K562 (cell line): Measurements from ENCODE around the gene CDCP1. TPM values are rescaled to one million over a fixed set of nuclear protein-coding genes. Genes with fewer than 3 reads are reported as not detected.

ENCODE experiments used
- ATAC-seq: fragments of 200-7000 bp; cut with Tn5 transposase; 3 replicates; pipeline ENCODE4 v1.9.1; 2020; ENCODE audit warnings: moderate library complexity
- BruUV-seq: library from RNA; stranded (reverse); fragments of 400-500 nt; replicated peaks from 2 replicates; lab custom pipeline; 2021; lab: Mats Ljungman, UMichigan
- CTCF ChIA-PET: fragments of 300-600 bp; formaldehyde crosslinking; extraction: SDS; loops from one replicate; lab custom pipeline; 2021; ENCODE audit warnings: low intra/inter-chr PET ratio; lab: Yijun Ruan, JAX
- POLR2A ChIA-PET: fragments of 300-600, 350-650 bp; sonication (Branson Sonifier 250); formaldehyde crosslinking; extraction: SDS; loops from one replicate; lab custom pipeline; 2021; ENCODE audit warnings: antibody characterized with exemption, inconsistent platforms; lab: Yijun Ruan, JAX
- DNase-seq, 4 experiments: peaks; one replicate each; pipeline versions ENCODE4 v3.0.0 to v3.0.0-alpha.2; 2011 to 2018; ENCODE audit warnings: low spot score in 3 of 4, mixed read lengths in 3 of 4; ENCODE audit errors: extremely low read depth in 1 of 4
- FAIRE-seq: peaks from 2 replicates; lab custom pipeline; 2011; peaks lifted over from hg19 to GRCh38; lab: Jason Lieb, UNC
- H2AFZ ChIP-seq: 2 replicates; pipeline ENCODE4 v1.6.0; 2011; ENCODE audit warnings: low read depth, low read length, control low read depth, inconsistent platforms
- H3K27ac ChIP-seq: fragments of 200-600 bp; 3 replicates; pipeline ENCODE4 v1.8.0; 2011; ENCODE audit warnings: low read depth, mild to moderate bottlenecking, control low read depth, inconsistent platforms, low read length, moderate library complexity, mixed read lengths; ENCODE audit errors: extremely low read depth
- H3K27me3 ChIP-seq, 2 experiments: fragments of 300-600 bp in 1 of 2; 2 replicates in 1 of 2; 3 replicates in 1 of 2; pipeline versions ENCODE4 v1.6.0 to v1.8.0; 2011; ENCODE audit warnings: inconsistent platforms in 2 of 2, low read length in 2 of 2, mild to moderate bottlenecking in 1 of 2, mixed read lengths in 1 of 2, moderate library complexity in 1 of 2; ENCODE audit not compliant: control insufficient read depth in 2 of 2, insufficient read depth in 2 of 2
- H3K36me3 ChIP-seq: fragments of 300-600 bp; 3 replicates; pipeline ENCODE4 v1.8.0; 2011; ENCODE audit warnings: mild to moderate bottlenecking, low read length, inconsistent platforms; ENCODE audit not compliant: control insufficient read depth, insufficient read depth
- H3K4me1 ChIP-seq, 2 experiments: fragments of 200-600 bp in 1 of 2; replicated peaks in 1 of 2; 2 replicates in 1 of 2; 3 replicates in 1 of 2; pipeline versions ENCODE4 v1.5.1 to v1.8.0; 2011; ENCODE audit warnings: inconsistent platforms in 2 of 2, low read length in 2 of 2, mild to moderate bottlenecking in 1 of 2, mixed read lengths in 1 of 2, moderate library complexity in 1 of 2; ENCODE audit not compliant: control insufficient read depth in 2 of 2, insufficient read depth in 2 of 2
- H3K4me2 ChIP-seq: 2 replicates; pipeline ENCODE4 v1.6.1; 2011; ENCODE audit warnings: low read length, control low read depth, inconsistent platforms, mixed read lengths; ENCODE audit not compliant: insufficient read depth
- H3K4me3 ChIP-seq: fragments of 200-600 bp; sonication (generic), shearing (Covaris generic); 2 replicates; pipeline ENCODE4 v1.5.1; 2016; ENCODE audit warnings: control low read depth, inconsistent platforms
- H3K79me2 ChIP-seq: fragments of 200-600 bp; 3 replicates; pipeline ENCODE4 v1.8.0; 2011; ENCODE audit warnings: low read length, inconsistent platforms; ENCODE audit not compliant: control insufficient read depth, insufficient read depth
- H3K9ac ChIP-seq, 2 experiments: 2 replicates each; pipeline versions ENCODE4 v1.6.0 to v1.6.1; 2011; ENCODE audit warnings: low read depth in 2 of 2, low read length in 2 of 2, control low read depth in 1 of 2, inconsistent platforms in 1 of 2, mild to moderate bottlenecking in 1 of 2, mixed read lengths in 1 of 2; ENCODE audit not compliant: insufficient read depth in 1 of 2
- H3K9me1 ChIP-seq: one replicate; pipeline ENCODE4 v1.6.0; 2011; ENCODE audit warnings: inconsistent platforms, mild to moderate bottlenecking, low read length, moderate library complexity; ENCODE audit not compliant: control insufficient read depth, insufficient read depth
- H3K9me3 ChIP-seq: replicated peaks from 2 replicates; pipeline ENCODE4 v1.5.1; 2011; ENCODE audit warnings: low read depth, low read length, inconsistent platforms; ENCODE audit not compliant: control insufficient read depth, insufficient read depth
- H4K20me1 ChIP-seq: replicated peaks from 2 replicates; pipeline ENCODE4 v1.6.1; 2011; ENCODE audit warnings: low read length, inconsistent platforms, mixed read lengths; ENCODE audit not compliant: control insufficient read depth, insufficient read depth
- ATF1 ChIP-seq, 2 experiments: fragments of 450-650 bp in 1 of 2; IDR thresholded peaks; 2 replicates each; pipeline ENCODE4 v1.6.1; 2016; ENCODE audit warnings: missing compliant biosample characterization in 1 of 2, missing genetic modification characterization in 1 of 2
- BRD4 ChIP-seq: fragments of 200-600 bp; sonication (generic); IDR thresholded peaks from 2 replicates; pipeline ENCODE4 v1.6.1; 2017; ENCODE audit warnings: inconsistent platforms
- CBX3 ChIP-seq, 2 experiments: IDR thresholded peaks; 1 replicate in 1 of 2; 2 replicates in 1 of 2; pipeline ENCODE4 v1.6.1; 2012; ENCODE audit warnings: inconsistent platforms in 2 of 2, low read length in 2 of 2, borderline replicate concordance in 1 of 2, control low read depth in 1 of 2
- GMEB1 ChIP-seq: fragments of 250-450 bp; sonication (Bioruptor Pico); IDR thresholded peaks from 2 replicates; pipeline ENCODE4 v1.4.0; 2020; ENCODE audit warnings: mild to moderate bottlenecking
- RAD21 ChIP-seq, 2 experiments: fragments of 250-450 bp in 1 of 2; fragments of 450-650 bp in 1 of 2; sonication (Bioruptor Pico) in 1 of 2; formaldehyde crosslinking in 1 of 2; IDR thresholded peaks in 1 of 2; conservative IDR thresholded peaks in 1 of 2; 2 replicates each; pipeline versions ENCODE4 v1.4.0 to v1.8.0; 2020 to 2022; ENCODE audit warnings: mild to moderate bottlenecking in 2 of 2, moderate library complexity in 1 of 2
- SOX6 ChIP-seq: fragments of 450-650 bp; IDR thresholded peaks from 2 replicates; pipeline ENCODE4 v1.6.1; 2014; ENCODE audit warnings: mild to moderate bottlenecking
- ZBTB40 ChIP-seq, 2 experiments: fragments of 450-650 bp in 1 of 2; sonication (generic) in 1 of 2; formaldehyde crosslinking in 1 of 2; IDR thresholded peaks; 2 replicates each; pipeline versions ENCODE4 v1.7.1 to v1.9.0; 2016 to 2022; ENCODE audit warnings: inconsistent platforms in 1 of 2, mild to moderate bottlenecking in 1 of 2, missing genetic modification reagents in 1 of 2
- ZNF24 ChIP-seq: fragments of 450-650 bp; IDR thresholded peaks from 2 replicates; pipeline ENCODE4 v1.6.1; 2016
- ZNF766 ChIP-seq: fragments of 200-800 bp; sonication (Bioruptor generic); conservative IDR thresholded peaks from 2 replicates; pipeline ENCODE4 v1.6.1; 2016; ENCODE audit warnings: missing genetic modification characterization, missing compliant biosample characterization
- WGBS: fragments of 100-300 bp; shearing (Covaris generic); methylation state at CpG from one replicate; pipeline ENCODE4 v1.1.6; 2016; ENCODE audit warnings: low coverage, mixed read lengths; ENCODE audit not compliant: insufficient coverage; ENCODE audit errors: missing lambda C conversion rate; 5-methylcytosine and 5-hydroxymethylcytosine counted together
- in situ Hi-C: fragments of 300-500 bp; cut with MboI; formaldehyde crosslinking; loops from 4 replicates; pipeline ENCODE4 v1.15.0; 2018; ENCODE audit warnings: inconsistent platforms, mixed read lengths
- intact Hi-C: fragments of 100-400 bp; cut with micrococcal nuclease; formaldehyde crosslinking; loops from 2 replicates; pipeline ENCODE4 v1.14.2; 2022
- polyA plus RNA-seq, 8 experiments: library from polyadenylated mRNA; depleted of rRNA in 4 of 8; stranded (reverse) in 5 of 8; unstranded in 3 of 8; fragments of >200 nt; fragmentation: Nextera tagmentation in 2 of 8; fragmentation: Illumina TruSeq in 1 of 8; extraction: Ambion mirVana in 2 of 8; extraction: Trizol in 1 of 8; gene quantifications; 2 replicates each; pipeline versions ENCODE4 v1.2.1 to v1.2.3, GENCODE V29; 2011 to 2014; ENCODE audit warnings: inconsistent platforms in 1 of 8, missing spikeins in 1 of 8
- total RNA-seq, 7 experiments: library from RNA; depleted of rRNA in 6 of 7; stranded (reverse); fragments of >200 nt in 6 of 7; fragmentation: Illumina TruSeq in 2 of 7; extraction: Trizol in 2 of 7; gene quantifications; 2 replicates each; pipeline versions ENCODE4 v1.2.1 to v1.2.3, GENCODE V29; 2011 to 2021; ENCODE audit warnings: low replicate concordance in 1 of 7

CDCP1 gene
- total and polyA plus RNA-seq, 9 of the 15 experiments (the other 6 are each of a cell fraction or from before 2014, with no cell fraction given) = 3.9 to 16.4 (median 5.2) TPM

GRCh38 chr3:45080824-45081223 is 65.4 kb downstream of the CDCP1 start:
- no peak for TF ChIP-seq GMEB1 (CRISPR knock-in tag)
- no peak for TF ChIP-seq SOX6
- no peak for TF ChIP-seq ATF1 (CRISPR knock-in tag; IDR thresholded peaks at IDR 0.05)
- TF ChIP-seq ATF1 (tag; IDR thresholded peaks at IDR 0.05) = no peak
- no peak for TF ChIP-seq ZBTB40 (IDR thresholded peaks at IDR 0.05)
- TF ChIP-seq ZBTB40 (CRISPR knock-in tag; IDR thresholded peaks at IDR 0.05) = no peak
- no peak for TF ChIP-seq RAD21 (CRISPR knock-in tag; conservative IDR thresholded peaks at IDR 0.05 in 1 of 2, IDR thresholded peaks at IDR 0.05 in 1 of 2)
- no peak for TF ChIP-seq ZNF24
- peak in 1 of 2 experiments; percentile 15; a peak in 1 of 3 replicates for TF ChIP-seq CBX3 (IDR thresholded peaks at IDR 0.05; ENCODE audit: borderline replicate concordance in 1 of 2, low read length in 2 of 2)
- TF ChIP-seq ZNF766 = peak; percentile 97
- TF ChIP-seq BRD4 = no peak
- ChIA-PET POLR2A (interaction anchor here (1.2 to 1.4 kb wide), 2 partner anchors 9 to 12 kb away, joined by 4 to 7 read pairs; no protein-coding TSS in a partner anchor), CTCF (no interaction called here)
- Histone ChIP-seq H3K4me3 (no peak overlapping the region), H4K20me1 (no peaks in the 10 kb centered on the region), H2AFZ (no peak overlapping the region), H3K27me3 (no peaks in the 10 kb centered on the region), H3K27ac (no peak overlapping the region), H3K9me1 (no peaks in the 10 kb centered on the region), H3K4me2 (no peak overlapping the region), H3K4me1 (peaks cover 21 to 69% of the 10 kb centered on the region in 2 experiments; a peak in 4 of 5 replicates), H3K36me3 (peaks cover 8% of the 10 kb centered on the region; the same call in 2 of the 3 replicates), H3K9me3 (no peaks in the 10 kb centered on the region), H3K79me2 (peaks cover 15% of the 10 kb centered on the region; the same call in 1 of the 3 replicates), H3K9ac (peak overlapping the region in 1 of 2 experiments; percentile 57; a peak in 1 of 4 replicates)
- ATAC-seq (no peak), FAIRE-seq (no peak), DNase-seq (no peak)
- in situ Hi-C loops (no loop called here), intact Hi-C loops (no loop called here)
- 75% methylated on average over 1 of the region's 1 CpG for WGBS
- BruUV-seq = no TSS peak
